NCI-H226 (cell line): ENCODE results near the gene PITX2.
"Not testable (repeated sequence)": the region's sequence is repeated elsewhere in the genome, so short reads cannot be mapped to it uniquely, and the experiment has no call there.

Experiments
- DNase-seq: peaks from one replicate; pipeline ENCODE4 v3.0.0-alpha.2; 2015

The PITX2 gene

GRCh38 chr4:110610620-110610939 is 12.3 kb downstream of the PITX2 start:
- DNase-seq, result no peak

GRCh38 chr4:110609044-110609750 is 13.7 kb downstream of the PITX2 start:
- no peak for DNase-seq

- no peak for DNase-seq
Observed at GRCh38 chr4:110605077-110605476, 17.8 kb downstream of the PITX2 start.

- DNase-seq, result no peak
Observed at GRCh38 chr4:110602061-110602460, 20.8 kb downstream of the PITX2 start.

DNA sequence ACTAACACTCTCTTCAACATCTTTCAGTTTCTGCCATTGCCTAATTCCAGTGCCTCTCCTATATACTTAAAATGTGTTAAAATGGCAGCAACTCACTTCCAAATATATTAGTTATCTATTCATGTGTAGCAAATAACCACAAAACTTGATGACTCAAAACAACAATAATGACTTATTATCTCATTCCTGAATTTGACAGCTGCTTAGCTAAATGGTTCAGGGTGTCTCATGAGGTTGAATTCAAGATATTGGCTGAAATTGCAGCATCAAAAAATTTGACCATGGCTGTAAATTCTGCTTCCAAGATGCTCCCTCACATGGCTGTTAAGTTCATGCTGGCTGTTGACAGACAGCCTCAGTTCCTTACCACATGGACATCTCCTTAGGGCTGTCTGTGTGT is 25.3 kb downstream of the PITX2 start:
- no peak for DNase-seq

DNA sequence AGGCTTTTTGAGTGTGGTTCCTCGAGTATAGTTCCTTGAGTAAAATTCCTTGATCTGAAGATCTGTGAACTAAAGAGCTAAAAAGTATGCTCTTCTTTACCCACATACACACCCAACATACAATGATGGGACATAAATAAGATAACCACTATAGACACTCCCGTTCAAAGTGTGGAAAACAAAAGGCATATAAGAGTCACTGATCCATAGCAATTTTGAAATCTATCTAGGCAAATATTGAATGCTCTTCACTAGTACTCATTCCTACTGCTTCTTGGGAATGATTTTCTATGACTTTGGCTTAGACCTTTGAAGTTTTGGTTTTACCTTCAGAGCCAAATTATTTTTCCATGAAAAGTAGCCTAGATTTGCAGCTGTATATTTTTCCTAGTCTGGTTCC is 26.4 kb downstream of the PITX2 start:
- no peak for DNase-seq

GRCh38 chr4:110595583-110595982 is 27.3 kb downstream of the PITX2 start:
- DNase-seq, result no peak

DNA sequence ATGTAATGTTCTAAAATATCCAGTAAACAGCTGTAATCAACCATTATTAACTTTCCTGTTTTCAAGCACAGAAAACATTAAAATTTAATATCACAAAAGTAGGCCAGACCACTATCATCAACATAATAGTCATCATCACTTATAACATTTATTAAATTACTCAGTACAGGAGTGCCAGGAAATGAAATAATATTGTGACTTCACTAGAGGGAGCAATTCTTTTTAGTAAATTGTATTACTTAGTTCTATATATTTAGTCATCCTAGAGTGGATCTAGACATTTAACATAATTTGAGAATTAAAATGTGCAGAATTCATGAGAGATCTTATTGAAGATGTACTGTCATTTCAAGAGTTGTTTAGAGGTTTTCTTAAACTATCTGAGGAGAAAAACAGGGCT is 33.6 kb downstream of the PITX2 start:
- no peak for DNase-seq

- no peak for DNase-seq
Observed at GRCh38 chr4:110587666-110588285, 35.1 kb downstream of the PITX2 start.

GRCh38 chr4:110586131-110586850 is 36.6 kb downstream of the PITX2 start:
- DNase-seq, result peak; percentile 45

- DNase-seq, result not testable (repeated sequence)
Observed at GRCh38 chr4:110576696-110577095, 46.2 kb downstream of the PITX2 start.
